Epithelial cell of prostate (primary cell): Measurements from ENCODE around the gene XPO4.
"Not testable (repeated sequence)": the region's sequence is repeated elsewhere in the genome, so short reads cannot be mapped to it uniquely, and the experiment has no call there.

Experiments
- DNase-seq: peaks from one replicate; pipeline ENCODE4 v3.0.0-alpha.2; 2011; ENCODE audit warnings: low read depth, low spot score
- H3K27ac ChIP-seq: fragments of 450-650 bp; 2 replicates; pipeline ENCODE4 v1.5.1; 2017; ENCODE audit warnings: mild to moderate bottlenecking

Gene XPO4

DNA sequence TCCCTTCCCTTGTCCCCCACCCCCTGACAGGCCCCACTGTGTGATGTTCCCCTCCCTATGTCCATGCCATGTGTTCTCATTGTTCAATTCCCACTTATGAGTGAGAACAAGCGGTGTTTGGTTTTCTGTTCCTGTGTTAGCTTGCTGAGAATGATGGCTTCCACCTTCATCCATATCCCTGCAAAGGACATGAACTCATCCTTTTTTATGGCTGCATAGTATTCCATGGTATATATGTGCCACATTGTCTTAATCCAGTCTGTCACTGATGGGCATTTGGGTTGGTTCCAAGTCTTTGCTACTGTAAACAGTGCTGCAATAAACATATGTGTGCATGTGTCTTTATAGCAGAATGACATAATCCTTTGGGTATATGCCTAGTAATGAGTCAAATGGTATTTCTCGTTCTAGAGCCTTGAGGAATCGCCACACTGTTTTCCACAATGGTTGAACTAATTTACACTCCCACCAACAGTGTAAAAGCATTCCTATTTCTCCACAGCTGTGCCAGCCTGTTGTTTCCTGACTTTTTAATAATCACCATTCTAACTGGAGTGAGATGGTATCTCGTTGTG is 158.6 kb downstream of the XPO4 start:
- DNase-seq, H3K27ac ChIP-seq: not testable (repeated sequence)

DNA sequence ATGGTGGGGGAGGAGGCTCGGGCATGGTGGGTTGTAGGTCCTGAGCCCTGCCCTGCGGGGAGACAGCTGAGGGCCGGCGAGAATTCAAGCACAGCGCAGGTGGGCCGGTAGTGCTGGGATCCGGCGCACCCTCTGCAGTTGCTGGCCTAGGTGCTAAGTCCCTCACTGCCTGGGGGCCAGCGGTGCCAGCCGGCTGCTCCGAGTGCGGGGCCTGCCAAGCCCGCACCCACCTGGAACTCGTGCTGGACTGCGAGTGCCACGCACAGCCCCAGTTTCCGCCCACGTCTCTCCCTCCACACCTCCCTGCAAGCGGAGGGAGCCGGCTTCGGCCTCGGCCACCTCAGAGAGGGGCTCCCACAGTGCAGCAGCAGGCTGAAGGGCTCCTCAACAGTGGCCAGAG is 162.5 kb downstream of the XPO4 start:
- no peak overlapping the region for H3K27ac ChIP-seq
- no peak for DNase-seq

- H3K27ac ChIP-seq: no peak overlapping the region
These were observed 163.9 kb downstream of the XPO4 start for GRCh38 chr13:20738616-20739015.

GRCh38 chr13:20729633-20730585 is 172.6 kb downstream of the XPO4 start:
- no peak for DNase-seq
- no peak overlapping the region for H3K27ac ChIP-seq

More at GRCh38 chr13:20738616-20739015, 163.9 kb downstream of the XPO4 start:
- DNase-seq: no peak

GRCh38 chr13:20728579-20729311 is 173.8 kb downstream of the XPO4 start:
- no peak overlapping the region for H3K27ac ChIP-seq
- no peak for DNase-seq

DNA sequence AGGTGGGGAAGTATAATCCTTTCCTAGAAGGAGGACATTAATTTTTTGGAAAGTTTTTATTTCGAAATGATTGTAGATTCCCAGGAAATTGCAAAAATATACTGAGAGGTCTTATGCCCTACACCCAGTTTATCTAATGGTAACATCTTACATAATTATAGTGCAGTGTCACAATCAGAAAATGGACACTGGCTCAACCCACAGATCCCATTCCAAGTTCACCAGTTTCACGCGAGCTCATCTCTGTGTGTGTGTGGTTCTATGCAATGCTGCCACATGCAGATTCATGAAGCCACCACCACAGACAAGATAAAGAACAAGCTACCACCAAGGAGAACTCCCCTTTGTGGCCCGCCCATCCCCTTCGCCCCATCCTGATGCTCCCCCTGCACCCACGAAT is 174.7 kb downstream of the XPO4 start:
- DNase-seq: no peak
- H3K27ac ChIP-seq: no peak overlapping the region
